Mucosa of rectum (tissue), 2 donors: ENCODE data around the gene TRIM66.

ENCODE experiments used
- H3K27ac ChIP-seq, 2 donors: one replicate each; pipeline ENCODE4 v1.7.0; 2013; ENCODE audit warnings: inconsistent platforms in 2 of 2, low read depth in 2 of 2, low read length in 2 of 2
- H3K27me3 ChIP-seq, 2 donors: one replicate each; pipeline ENCODE4 v1.7.0; 2013; ENCODE audit warnings: low read length in 2 of 2; ENCODE audit not compliant: control insufficient read depth in 2 of 2, insufficient read depth in 2 of 2
- H3K36me3 ChIP-seq, 2 donors: one replicate each; pipeline ENCODE4 v1.7.0; 2013; ENCODE audit warnings: low read length in 2 of 2; ENCODE audit not compliant: control insufficient read depth in 2 of 2, insufficient read depth in 2 of 2
- H3K4me1 ChIP-seq, 2 donors: one replicate each; pipeline ENCODE4 v1.7.0; 2013; ENCODE audit warnings: low read length in 2 of 2, mild to moderate bottlenecking in 1 of 2; ENCODE audit not compliant: control insufficient read depth in 2 of 2, insufficient read depth in 2 of 2
- H3K4me3 ChIP-seq, 2 donors: one replicate each; pipeline ENCODE4 v1.7.0; 2013; ENCODE audit warnings: low read length in 2 of 2
- H3K9ac ChIP-seq, 2 donors: one replicate each; pipeline ENCODE4 v1.7.0; 2013; ENCODE audit warnings: low read length in 2 of 2, low read depth in 1 of 2, mild to moderate bottlenecking in 1 of 2
- H3K9me3 ChIP-seq, 2 donors: one replicate each; pipeline ENCODE4 v1.7.0; 2013; ENCODE audit warnings: low read length in 2 of 2; ENCODE audit not compliant: control insufficient read depth in 2 of 2
- donor health status: healthy.
- donor health status: Normal muscosa, but diverticular disease.

TRIM66 gene

GRCh38 chr11:8715501-8715900 lies 33.0 kb upstream of the TRIM66 start:
- peak overlapping the region in 1 of 2 donors; percentile 3 for H3K27ac ChIP-seq
- H3K36me3 ChIP-seq = peaks cover 38 to 39% of the 10 kb centered on the region in 2 donors
- H3K4me3 ChIP-seq = no peak overlapping the region
- no peaks in the 10 kb centered on the region for H3K27me3 ChIP-seq
- H3K9ac ChIP-seq = no peak overlapping the region
- peaks cover 15 to 19% of the 10 kb centered on the region in 2 donors for H3K4me1 ChIP-seq
- H3K9me3 ChIP-seq = no peaks in the 10 kb centered on the region

- peaks cover 39 to 43% of the 10 kb centered on the region in 2 donors for H3K36me3 ChIP-seq
- H3K27me3 ChIP-seq = no peaks in the 10 kb centered on the region
- H3K9me3 ChIP-seq = no peaks in the 10 kb centered on the region
- H3K9ac ChIP-seq = no peak overlapping the region
- H3K4me3 ChIP-seq = no peak overlapping the region
- no peak overlapping the region for H3K27ac ChIP-seq
- peaks cover 11% of the 10 kb centered on the region in 2 donors for H3K4me1 ChIP-seq
Observed at GRCh38 chr11:8714622-8715225, 32.3 kb upstream of the TRIM66 start.

- Histone ChIP-seq H3K9me3 (no peaks in the 10 kb centered on the region), H3K27ac (no peak overlapping the region), H3K27me3 (no peaks in the 10 kb centered on the region), H3K4me1 (peaks cover 8 to 10% of the 10 kb centered on the region in 2 donors), H3K4me3 (no peak overlapping the region), H3K36me3 (peaks cover 39 to 43% of the 10 kb centered on the region in 2 donors), H3K9ac (no peak overlapping the region)
Observed at GRCh38 chr11:8713760-8714454, 31.4 kb upstream of the TRIM66 start.

GRCh38 chr11:8712506-8712905 lies 30.0 kb upstream of the TRIM66 start:
- Histone ChIP-seq H3K4me3 (no peak overlapping the region), H3K27ac (no peak overlapping the region), H3K4me1 (peaks cover 0 to 6% of the 10 kb centered on the region in 2 donors), H3K9ac (no peak overlapping the region), H3K36me3 (peaks cover 38 to 47% of the 10 kb centered on the region in 2 donors), H3K27me3 (no peaks in the 10 kb centered on the region), H3K9me3 (no peaks in the 10 kb centered on the region)

GRCh38 chr11:8711895-8712442 lies 29.5 kb upstream of the TRIM66 start:
- Histone ChIP-seq H3K4me1 (peaks cover 0 to 2% of the 10 kb centered on the region in 2 donors), H3K27me3 (no peaks in the 10 kb centered on the region), H3K4me3 (no peak overlapping the region), H3K9ac (no peak overlapping the region), H3K36me3 (peaks cover 38 to 45% of the 10 kb centered on the region in 2 donors), H3K9me3 (no peaks in the 10 kb centered on the region), H3K27ac (no peak overlapping the region)

- Histone ChIP-seq H3K9ac (no peak overlapping the region), H3K27me3 (no peaks in the 10 kb centered on the region), H3K9me3 (no peaks in the 10 kb centered on the region), H3K4me1 (peaks cover 0 to 2% of the 10 kb centered on the region in 2 donors), H3K27ac (peak overlapping the region; percentile 57 to 76), H3K36me3 (peaks cover 41 to 44% of the 10 kb centered on the region in 2 donors), H3K4me3 (no peak overlapping the region)
Observed at GRCh38 chr11:8709777-8710176, 27.3 kb upstream of the TRIM66 start.

- H3K27ac ChIP-seq = peak overlapping the region; percentile 70 to 76
- H3K9ac ChIP-seq = no peak overlapping the region
- H3K9me3 ChIP-seq = no peaks in the 10 kb centered on the region
- peaks cover 0 to 2% of the 10 kb centered on the region in 2 donors for H3K4me1 ChIP-seq
- H3K36me3 ChIP-seq = peaks cover 34 to 37% of the 10 kb centered on the region in 2 donors
- no peaks in the 10 kb centered on the region for H3K27me3 ChIP-seq
- H3K4me3 ChIP-seq = no peak overlapping the region
Observed at GRCh38 chr11:8709002-8709672, 26.7 kb upstream of the TRIM66 start.

GRCh38 chr11:8707541-8708191 lies 25.2 kb upstream of the TRIM66 start:
- no peaks in the 10 kb centered on the region for H3K27me3 ChIP-seq
- H3K9me3 ChIP-seq = no peaks in the 10 kb centered on the region
- peaks cover 0 to 2% of the 10 kb centered on the region in 2 donors for H3K4me1 ChIP-seq
- peak overlapping the region; percentile 70 to 76 for H3K27ac ChIP-seq
- peaks cover 36% of the 10 kb centered on the region in 2 donors for H3K36me3 ChIP-seq
- H3K9ac ChIP-seq = peak overlapping the region in 1 of 2 donors; percentile 26
- no peak overlapping the region for H3K4me3 ChIP-seq

- no peaks in the 10 kb centered on the region for H3K9me3 ChIP-seq
- no peak overlapping the region for H3K4me3 ChIP-seq
- H3K36me3 ChIP-seq = peaks cover 30 to 39% of the 10 kb centered on the region in 2 donors
Observed at GRCh38 chr11:8706673-8707432, 24.4 kb upstream of the TRIM66 start.

More at GRCh38 chr11:8706673-8707432, 24.4 kb upstream of the TRIM66 start:
- Histone ChIP-seq H3K27me3 (no peaks in the 10 kb centered on the region), H3K27ac (peak overlapping the region; percentile 70 to 76), H3K4me1 (peaks cover 0 to 2% of the 10 kb centered on the region in 2 donors), H3K9ac (no peak overlapping the region)
